ENCODE results near the gene FAM50A. TPM values are rescaled to one million over a fixed set of nuclear protein-coding genes. Genes with fewer than 3 reads are reported as not detected.
A peak's percentile ranks its signal among the peaks of the same experiment; 100 is the strongest.

Gene FAM50A
- total RNA-seq, 1 experiment from 2014 or later: 82.1 TPM

GRCh38 chrX:154483325-154483724, 39.4 kb downstream of the FAM50A start:
- no peak overlapping the region for H3K4me2 ChIP-seq
- POLR2A ChIA-PET (ENCODE audit: unreplicated experiment): interaction anchor here (0.6 kb wide), 1 partner anchor 48 kb away, joined by 9 read pairs; no protein-coding TSS in a partner anchor
- H3K27me3 ChIP-seq (ENCODE audit: insufficient read depth, low read depth): no peaks in the 10 kb centered on the region
- no peak overlapping the region for H3K27ac ChIP-seq
- H3K9me2 ChIP-seq (ENCODE audit: insufficient read depth): no peaks in the 10 kb centered on the region
- H3K36me3 ChIP-seq (ENCODE audit: low read depth): no peaks in the 10 kb centered on the region
- peaks cover 6% of the 10 kb centered on the region; the same call in 1 of the 2 replicates for H3F3A ChIP-seq (ENCODE audit: insufficient read depth, low read depth)
- peaks cover 14% of the 10 kb centered on the region for H3K79me2 ChIP-seq (ENCODE audit: low read depth)
- TF ChIP-seq EZH2 (IDR thresholded peaks at IDR 0.05; ENCODE audit: low read depth): no peak
- no peak for TF ChIP-seq CTCF (conservative IDR thresholded peaks at IDR 0.05)
- intact Hi-C loops (cut with micrococcal nuclease; ENCODE audit: unreplicated experiment): no loop called here
- no TSS peak for BruUV-seq (replicated peaks)
- CTCF ChIA-PET: no interaction called here
- H3K4me1 ChIP-seq (replicated peaks; ENCODE audit: insufficient read depth): peaks cover 19% of the 10 kb centered on the region
- no peak overlapping the region for H3K4me3 ChIP-seq
- H4K20me1 ChIP-seq (ENCODE audit: insufficient read depth): no peaks in the 10 kb centered on the region
- DNase-seq: no peak
- H3K9me3 ChIP-seq (ENCODE audit: insufficient read depth, low read depth): no peaks in the 10 kb centered on the region
- H2AFZ ChIP-seq: no peak overlapping the region

GRCh38 chrX:154484255-154485149, 40.6 kb downstream of the FAM50A start:
- H3K27ac ChIP-seq: no peak overlapping the region

More at GRCh38 chrX:154484255-154485149, 40.6 kb downstream of the FAM50A start:
- intact Hi-C loops (cut with micrococcal nuclease; ENCODE audit: unreplicated experiment): loop anchor here (2.0 to 5.0 kb wide), 3 partner anchors 26 to 112 kb away; partner anchors contain the start of genes PLXNA3 and RPL10
- no peak for TF ChIP-seq EZH2 (IDR thresholded peaks at IDR 0.05; ENCODE audit: low read depth)
- TF ChIP-seq CTCF (conservative IDR thresholded peaks at IDR 0.05): no peak
- POLR2A ChIA-PET (ENCODE audit: unreplicated experiment): interaction anchor here (0.6 kb wide), 1 partner anchor 27 kb away, joined by 9 read pairs; no protein-coding TSS in a partner anchor
- peaks cover 6% of the 10 kb centered on the region; the same call in 1 of the 2 replicates for H3F3A ChIP-seq (ENCODE audit: insufficient read depth, low read depth)
- CTCF ChIA-PET: interaction anchor here (0.5 to 1.5 kb wide), 2 partner anchors 111 to 171 kb away, joined by 5 to 6 read pairs; no protein-coding TSS in a partner anchor
- no peak overlapping the region for H3K4me3 ChIP-seq
- DNase-seq: peak in 1 of 2 experiments; percentile 71
- H3K9me2 ChIP-seq (ENCODE audit: insufficient read depth): no peaks in the 10 kb centered on the region
- peaks cover 14% of the 10 kb centered on the region for H3K79me2 ChIP-seq (ENCODE audit: low read depth)
- peak overlapping the region; percentile 88 for H3K4me2 ChIP-seq
- TSS peak; percentile 77 for BruUV-seq (replicated peaks)
- no peaks in the 10 kb centered on the region for H3K36me3 ChIP-seq (ENCODE audit: low read depth)
- peaks cover 23% of the 10 kb centered on the region for H3K4me1 ChIP-seq (replicated peaks; ENCODE audit: insufficient read depth)
- H4K20me1 ChIP-seq (ENCODE audit: insufficient read depth): no peaks in the 10 kb centered on the region
- no peaks in the 10 kb centered on the region for H3K27me3 ChIP-seq (ENCODE audit: insufficient read depth, low read depth)
- H2AFZ ChIP-seq: no peak overlapping the region
- no peaks in the 10 kb centered on the region for H3K9me3 ChIP-seq (ENCODE audit: insufficient read depth, low read depth)
